ENCODE results near the gene NEK10.
"Not testable (repeated sequence)": the region's sequence is repeated elsewhere in the genome, so short reads cannot be mapped to it uniquely, and the experiment has no call there.

Gene NEK10

GRCh38 chr3:27287052-27287451, 82.1 kb downstream of the NEK10 start:
- TF ChIP-seq CTCF (IDR thresholded peaks at IDR 0.05; ENCODE audit: low read depth, low read length): no peak
- DNase-seq (ENCODE audit: extremely low read depth, low read depth): no peak

GRCh38 chr3:27286467-27286866, 82.7 kb downstream of the NEK10 start:
- not testable (repeated sequence) for DNase-seq (ENCODE audit: extremely low read depth, low read depth)

- no peak for TF ChIP-seq CTCF (IDR thresholded peaks at IDR 0.05; ENCODE audit: low read depth, low read length)
- DNase-seq (ENCODE audit: extremely low read depth, low read depth): no peak
Observed at GRCh38 chr3:27285668-27286067, 83.5 kb downstream of the NEK10 start.

- TF ChIP-seq CTCF (IDR thresholded peaks at IDR 0.05; ENCODE audit: low read depth, low read length): no peak
- DNase-seq (ENCODE audit: extremely low read depth, low read depth): no peak
Observed at GRCh38 chr3:27281671-27282150, 87.5 kb downstream of the NEK10 start.

GRCh38 chr3:27279123-27279522, 90.1 kb downstream of the NEK10 start:
- no peak for DNase-seq (ENCODE audit: extremely low read depth, low read depth)
- TF ChIP-seq CTCF (IDR thresholded peaks at IDR 0.05; ENCODE audit: low read depth, low read length): peak; percentile 53

- DNase-seq (ENCODE audit: extremely low read depth, low read depth): no peak
- no peak for TF ChIP-seq CTCF (IDR thresholded peaks at IDR 0.05; ENCODE audit: low read depth, low read length)
Observed at GRCh38 chr3:27278383-27279055, 90.7 kb downstream of the NEK10 start.

- no peak for DNase-seq (ENCODE audit: extremely low read depth, low read depth)
- TF ChIP-seq CTCF (IDR thresholded peaks at IDR 0.05; ENCODE audit: low read depth, low read length): no peak
Observed at GRCh38 chr3:27275441-27275990, 93.7 kb downstream of the NEK10 start.

GRCh38 chr3:27271890-27272289, 97.3 kb downstream of the NEK10 start:
- no peak for TF ChIP-seq CTCF (IDR thresholded peaks at IDR 0.05; ENCODE audit: low read depth, low read length)
- DNase-seq (ENCODE audit: extremely low read depth, low read depth): no peak

Measured in AG09319 (cell line).